ENCODE results near the gene LRRC41. TPM values are rescaled to one million over a fixed set of nuclear protein-coding genes. Genes with fewer than 3 reads are reported as not detected.

Gene LRRC41
- total and polyA plus RNA-seq, 2 of the 13 experiments (the other 11 are each of a cell fraction or from before 2014, with no cell fraction given), result 48.1 to 53.6 TPM

- BruUV-seq (replicated peaks), result no TSS peak
- CTCF ChIA-PET (ENCODE audit: low intra/inter-chr PET ratio, low total read pairs), result no interaction called here
- DNase-seq (ENCODE audit: low spot score) (no peak), FAIRE-seq (peak; percentile 18), ATAC-seq (peak; percentile 37)
- H4K20me1 ChIP-seq (ENCODE audit: insufficient read depth, low read length), result no peaks in the 10 kb centered on the region
- peaks cover 15 to 64% of the 10 kb centered on the region in 2 experiments for H3K36me3 ChIP-seq (replicated peaks in 1 of 2; ENCODE audit: control insufficient read depth in 1 of 2, insufficient read depth in 2 of 2, low read length in 2 of 2)
- H3K9me3 ChIP-seq (ENCODE audit: low read length), result no peaks in the 10 kb centered on the region
- intact Hi-C loops (cut with micrococcal nuclease; ENCODE audit: unreplicated experiment), result no loop called here
- 100% methylated on average over 3 of the region's 3 CpGs for WGBS (ENCODE audit: low lambda C conversion rate)
- peak overlapping the region; percentile 20 for H3K27ac ChIP-seq (ENCODE audit: extremely low read length, insufficient read depth, low read length)
- no peak overlapping the region for H2AFZ ChIP-seq (ENCODE audit: low read length)
- no peaks in the 10 kb centered on the region for H3K27me3 ChIP-seq (ENCODE audit: control insufficient read depth in 1 of 2, insufficient read depth in 2 of 2, low read length in 2 of 2)
- H3K4me3 ChIP-seq (replicated peaks in 1 of 3; ENCODE audit: insufficient read depth in 1 of 3, low read depth in 2 of 3, low read length in 3 of 3), result no peak overlapping the region
- in situ Hi-C loops (cut with HindIII; ENCODE audit: extremely low pct_ligation_motif_present, low pct_unique_long_range_greater_than_20kb), result no loop called here
- POLR2A ChIA-PET, result no interaction called here
- H3K79me2 ChIP-seq (ENCODE audit: insufficient read depth, low read length), result no peaks in the 10 kb centered on the region
- H3K4me1 ChIP-seq (ENCODE audit: insufficient read depth, low read length), result peaks cover 13% of the 10 kb centered on the region
- H3K9ac ChIP-seq (ENCODE audit: insufficient read depth, low read depth, low read length), result no peak overlapping the region
- TF ChIP-seq POLR2AphosphoS5 (IDR thresholded peaks at IDR 0.05; ENCODE audit: low read depth, low read length), result 0 out of 2 replicates have a peak, but pooled peaks have one; percentile 22
- no peak for TF ChIP-seq SIN3A (IDR thresholded peaks at IDR 0.05; ENCODE audit: borderline replicate concordance, low read depth, low read length)
- no peak for TF ChIP-seq DDIT3 (CRISPR knock-in tag; IDR thresholded peaks at IDR 0.05)
- TF ChIP-seq KDM6A (CRISPR knock-in tag; IDR thresholded peaks at IDR 0.05; ENCODE audit: low read depth), result no peak
- no peak for TF ChIP-seq RCOR2 (CRISPR knock-in tag; IDR thresholded peaks at IDR 0.05)
- TF ChIP-seq ZNF431 (CRISPR knock-in tag; IDR thresholded peaks at IDR 0.05; ENCODE audit: borderline replicate concordance, low read depth), result no peak
- TF ChIP-seq POLR2G (IDR thresholded peaks at IDR 0.05; ENCODE audit: low read depth, low read length), result peak; percentile 19; the same call in 1 of the 2 replicates
- TF ChIP-seq CHD4 (IDR thresholded peaks at IDR 0.05; ENCODE audit: borderline replicate concordance, low read length), result no peak
- TF ChIP-seq POLR2A (IDR thresholded peaks at IDR 0.05; ENCODE audit: insufficient read depth in 1 of 2, low read depth in 2 of 2, low read length in 2 of 2), result peak in 1 of 2 experiments; percentile 22; a peak in 1 of 4 replicates
- TF ChIP-seq CHCHD3 (CRISPR knock-in tag; IDR thresholded peaks at IDR 0.05), result no peak
- peak; percentile 56 for TF ChIP-seq HNF4A (CRISPR knock-in tag; IDR thresholded peaks at IDR 0.05)
- peak; percentile 55; the same call in 1 of the 2 replicates for TF ChIP-seq BCL6 (CRISPR knock-in tag; IDR thresholded peaks at IDR 0.05)
- TF ChIP-seq RBM22 (optimal IDR thresholded peaks at IDR 0.05; ENCODE audit: low read length), result peak; percentile 43
- H3K4me2 ChIP-seq (ENCODE audit: low read depth, low read length), result no peak overlapping the region
Observed at GRCh38 chr1:46280092-46280491, 23.3 kb downstream of the LRRC41 start.
